ENCODE results near the gene FAM227B.

DNA sequence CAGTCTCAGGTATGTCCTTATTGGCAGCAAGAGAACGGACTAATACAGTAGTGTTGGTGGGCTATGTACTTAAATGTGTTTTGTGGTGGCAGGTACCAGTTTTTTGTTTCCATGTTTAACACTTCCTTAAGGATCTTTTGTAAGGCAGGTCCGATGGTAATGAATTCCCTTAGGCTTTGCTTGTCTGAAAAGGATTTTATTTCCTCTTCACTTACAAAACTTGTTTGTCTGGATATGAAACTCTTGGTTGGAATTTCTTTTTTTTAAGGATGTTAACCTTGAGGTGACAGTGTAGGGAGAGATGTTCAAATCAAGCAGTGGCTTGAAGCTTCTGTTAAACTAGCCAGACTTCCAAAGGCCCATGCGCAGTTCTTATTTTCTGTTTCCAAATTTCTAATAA lies 319.8 kb downstream of the FAM227B start:
- TF ChIP-seq, protein P1, sequence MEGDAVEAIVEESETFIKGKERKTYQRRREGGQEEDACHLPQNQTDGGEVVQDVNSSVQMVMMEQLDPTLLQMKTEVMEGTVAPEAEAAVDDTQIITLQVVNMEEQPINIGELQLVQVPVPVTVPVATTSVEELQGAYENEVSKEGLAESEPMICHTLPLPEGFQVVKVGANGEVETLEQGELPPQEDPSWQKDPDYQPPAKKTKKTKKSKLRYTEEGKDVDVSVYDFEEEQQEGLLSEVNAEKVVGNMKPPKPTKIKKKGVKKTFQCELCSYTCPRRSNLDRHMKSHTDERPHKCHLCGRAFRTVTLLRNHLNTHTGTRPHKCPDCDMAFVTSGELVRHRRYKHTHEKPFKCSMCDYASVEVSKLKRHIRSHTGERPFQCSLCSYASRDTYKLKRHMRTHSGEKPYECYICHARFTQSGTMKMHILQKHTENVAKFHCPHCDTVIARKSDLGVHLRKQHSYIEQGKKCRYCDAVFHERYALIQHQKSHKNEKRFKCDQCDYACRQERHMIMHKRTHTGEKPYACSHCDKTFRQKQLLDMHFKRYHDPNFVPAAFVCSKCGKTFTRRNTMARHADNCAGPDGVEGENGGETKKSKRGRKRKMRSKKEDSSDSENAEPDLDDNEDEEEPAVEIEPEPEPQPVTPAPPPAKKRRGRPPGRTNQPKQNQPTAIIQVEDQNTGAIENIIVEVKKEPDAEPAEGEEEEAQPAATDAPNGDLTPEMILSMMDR (IDR thresholded peaks at IDR 0.05) = no peak
- no peak for TF ChIP-seq EP300 (IDR thresholded peaks at IDR 0.05)
